ENCODE results near the gene DUSP1. TPM values are rescaled to one million over a fixed set of nuclear protein-coding genes. Genes with fewer than 3 reads are reported as not detected.
"Not testable (repeated sequence)": the region's sequence is repeated elsewhere in the genome, so short reads cannot be mapped to it uniquely, and the experiment has no call there.

DUSP1 gene
- total RNA-seq: 1,000 to 10,000 TPM in 1 of 2 donors, 100 to 1,000 TPM in 1; 445 to 1,411 TPM
- long read RNA-seq, donor 1, transcript DUSP1-201 (4 exons, 2,019 nt): major isoform, 227 of 298 reads
- long read RNA-seq, donor 1, partial matches to known transcripts: 19 of 298 reads
- long read RNA-seq, donor 1, other reads (novel, unspliced or antisense): 52 of 298 reads
- long read RNA-seq, donor 2, transcript DUSP1-201 (4 exons, 2,019 nt): major isoform, 254 of 457 reads
- long read RNA-seq, donor 2, partial matches to known transcripts: 70 of 457 reads
- long read RNA-seq, donor 2, other reads (novel, unspliced or antisense): 133 of 457 reads

- peak; percentile 100 for DNase-seq (ENCODE audit: low spot score)
- intact Hi-C loops (cut with DNase I): loop anchor here (5.0 to 10.0 kb wide), 3 partner anchors 101 to 164 kb away; no protein-coding TSS in a partner anchor
These were observed at the start of gene DUSP1 for GRCh38 chr5:172770675-172771438. TSS of gene DUSP1 (minus strand) at chr5:172771195. CDS start at chr5:172770952, 243 bp downstream.

DNA sequence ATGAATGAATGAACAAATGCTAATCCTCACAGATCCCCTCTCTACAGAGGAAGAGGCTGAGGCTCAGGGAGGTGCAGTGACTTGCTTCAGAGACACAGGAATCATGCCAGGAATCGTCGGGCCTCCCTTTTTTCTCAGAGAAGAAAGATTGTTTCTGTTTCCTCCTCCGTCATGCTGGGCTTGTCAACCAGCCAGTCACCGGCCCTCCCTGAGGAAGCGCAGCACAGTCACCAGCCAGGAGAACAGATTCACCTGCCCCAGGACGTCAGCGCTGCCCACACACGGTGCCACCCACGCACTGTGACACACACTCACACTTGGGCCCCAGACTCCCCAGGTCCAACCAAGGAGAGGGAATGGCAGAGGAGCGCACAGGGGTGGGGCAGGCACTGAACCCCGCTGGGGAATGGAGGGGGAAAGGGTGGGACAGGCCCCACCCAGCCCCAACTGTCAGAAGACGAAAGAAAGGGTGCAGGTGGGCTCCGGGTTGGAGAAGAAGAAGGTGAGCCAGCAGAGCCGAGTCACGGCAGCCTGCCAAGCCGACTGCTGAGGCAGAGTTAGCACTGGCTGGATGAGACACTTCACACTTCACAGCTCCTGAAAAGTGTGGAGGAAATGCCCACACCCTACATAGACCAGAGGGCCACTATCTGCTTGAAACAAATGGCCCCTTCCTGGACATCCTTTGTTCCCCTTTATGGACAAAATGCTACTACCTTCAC, 49.2 kb upstream of the DUSP1 start:
- intact Hi-C loops (cut with DNase I): no loop called here
- DNase-seq (ENCODE audit: low spot score): no peak

- DNase-seq (ENCODE audit: low spot score): no peak
- intact Hi-C loops (cut with DNase I): no loop called here
These were observed 48.6 kb upstream of the DUSP1 start for GRCh38 chr5:172819569-172819968.

GRCh38 chr5:172818081-172818480, 47.1 kb upstream of the DUSP1 start:
- intact Hi-C loops (cut with DNase I): no loop called here
- DNase-seq (ENCODE audit: low spot score): no peak

DNA sequence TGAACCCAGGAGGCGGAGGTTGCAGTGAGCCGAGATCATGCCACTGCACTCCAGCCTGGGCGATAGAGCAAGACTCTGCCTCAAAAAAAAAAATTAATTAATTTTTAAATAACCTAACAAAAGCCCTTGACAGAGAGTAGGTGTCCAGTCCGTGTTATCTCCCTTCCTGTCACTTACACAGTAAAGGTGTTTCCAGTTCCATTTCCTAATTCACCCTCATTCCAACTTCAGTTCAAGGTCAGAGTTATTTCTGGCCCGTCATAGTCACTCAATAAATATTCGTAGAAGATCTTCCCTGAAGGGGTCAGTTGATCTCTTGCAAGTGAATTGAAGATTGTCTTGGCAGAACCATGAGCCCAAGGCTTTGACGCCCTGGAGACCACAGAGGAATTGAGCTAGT, 46.7 kb upstream of the DUSP1 start:
- no peak for DNase-seq (ENCODE audit: low spot score)
- intact Hi-C loops (cut with DNase I): no loop called here

- intact Hi-C loops (cut with DNase I): no loop called here
These were observed 46.0 kb upstream of the DUSP1 start for GRCh38 chr5:172816925-172817562.

GRCh38 chr5:172815631-172816030, 44.6 kb upstream of the DUSP1 start:
- no peak for DNase-seq (ENCODE audit: low spot score)
- intact Hi-C loops (cut with DNase I): no loop called here

More at GRCh38 chr5:172816925-172817562, 46.0 kb upstream of the DUSP1 start:
- no peak for DNase-seq (ENCODE audit: low spot score)

DNA sequence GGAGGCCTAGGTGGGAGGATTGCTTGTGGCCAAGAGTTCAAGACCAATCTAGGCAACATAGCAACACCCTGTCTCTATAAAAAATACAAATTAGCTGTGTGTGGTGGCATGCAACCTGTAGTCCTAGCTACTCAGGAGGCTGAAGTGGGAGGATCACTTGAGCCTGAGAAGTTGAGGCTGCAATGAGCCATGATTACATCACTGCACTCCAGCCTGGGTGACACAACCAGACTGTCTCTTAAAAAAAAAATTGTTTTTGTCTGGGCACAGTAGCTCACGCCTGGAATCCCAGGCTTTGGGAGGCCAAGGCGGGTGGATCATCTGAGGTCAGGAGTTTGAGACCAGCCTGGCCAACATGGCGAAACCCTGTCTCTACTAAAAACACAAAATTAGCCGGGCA, 40.0 kb upstream of the DUSP1 start:
- intact Hi-C loops (cut with DNase I); DNase-seq (ENCODE audit: low spot score): not testable (repeated sequence)

- DNase-seq (ENCODE audit: low spot score): no peak
- intact Hi-C loops (cut with DNase I): no loop called here
These were observed 38.8 kb upstream of the DUSP1 start for GRCh38 chr5:172809774-172810173.

DNA sequence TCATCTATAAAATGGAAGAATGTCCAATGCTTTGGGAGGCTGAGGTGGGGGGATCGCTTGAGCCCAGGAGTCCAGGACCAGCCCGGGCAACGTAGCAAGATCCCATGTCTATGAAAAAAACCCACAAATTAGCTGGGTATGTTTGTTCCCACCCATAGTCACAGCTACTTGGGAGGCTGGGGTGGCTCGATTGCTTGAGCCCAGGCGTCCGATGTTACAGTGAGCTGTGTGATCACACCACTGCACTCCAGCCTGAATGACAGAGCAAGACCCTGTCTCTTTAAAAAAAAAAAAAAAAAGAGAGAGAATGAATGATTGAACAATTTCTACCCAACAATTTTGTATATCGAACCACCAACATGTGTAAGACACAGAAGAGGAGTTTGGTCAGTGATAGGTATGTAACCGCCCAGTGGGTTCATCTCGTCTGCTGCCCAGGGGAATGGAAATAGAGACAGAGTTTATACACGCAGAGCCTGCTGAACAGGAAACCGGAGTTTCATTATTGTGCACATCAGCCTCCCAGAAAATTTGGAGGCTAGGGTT, 36.8 kb upstream of the DUSP1 start:
- intact Hi-C loops (cut with DNase I): no loop called here
- no peak for DNase-seq (ENCODE audit: low spot score)

- DNase-seq (ENCODE audit: low spot score): peak; percentile 97
- intact Hi-C loops (cut with DNase I): no loop called here
These were observed 36.1 kb upstream of the DUSP1 start for GRCh38 chr5:172806897-172807672.

DNA sequence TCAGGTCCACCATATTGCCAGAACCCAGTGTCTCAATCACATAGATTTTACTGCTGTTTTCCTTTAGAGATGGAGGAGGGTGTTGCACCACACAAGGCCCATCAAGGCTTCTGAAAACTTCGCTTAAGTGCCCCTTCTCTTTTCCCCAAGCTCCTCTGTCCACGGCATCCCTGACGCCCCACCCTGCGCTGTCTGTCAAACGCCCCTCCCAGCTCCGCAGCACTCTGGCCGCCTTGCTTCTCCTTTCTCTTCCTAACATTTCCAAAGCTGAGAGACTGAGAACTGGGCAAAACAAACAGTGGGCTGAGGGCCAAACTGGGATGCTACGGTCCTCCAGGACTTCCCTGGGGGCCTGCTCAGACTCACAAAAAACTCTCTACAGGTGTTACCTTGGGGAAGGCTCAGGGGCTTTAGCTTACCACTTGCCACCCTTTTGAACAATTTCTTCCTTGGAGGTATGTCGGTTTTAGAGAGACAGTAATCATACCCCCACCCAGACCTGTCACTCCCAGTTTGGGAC, 34.8 kb upstream of the DUSP1 start:
- intact Hi-C loops (cut with DNase I): no loop called here
- no peak for DNase-seq (ENCODE audit: low spot score)

DNA sequence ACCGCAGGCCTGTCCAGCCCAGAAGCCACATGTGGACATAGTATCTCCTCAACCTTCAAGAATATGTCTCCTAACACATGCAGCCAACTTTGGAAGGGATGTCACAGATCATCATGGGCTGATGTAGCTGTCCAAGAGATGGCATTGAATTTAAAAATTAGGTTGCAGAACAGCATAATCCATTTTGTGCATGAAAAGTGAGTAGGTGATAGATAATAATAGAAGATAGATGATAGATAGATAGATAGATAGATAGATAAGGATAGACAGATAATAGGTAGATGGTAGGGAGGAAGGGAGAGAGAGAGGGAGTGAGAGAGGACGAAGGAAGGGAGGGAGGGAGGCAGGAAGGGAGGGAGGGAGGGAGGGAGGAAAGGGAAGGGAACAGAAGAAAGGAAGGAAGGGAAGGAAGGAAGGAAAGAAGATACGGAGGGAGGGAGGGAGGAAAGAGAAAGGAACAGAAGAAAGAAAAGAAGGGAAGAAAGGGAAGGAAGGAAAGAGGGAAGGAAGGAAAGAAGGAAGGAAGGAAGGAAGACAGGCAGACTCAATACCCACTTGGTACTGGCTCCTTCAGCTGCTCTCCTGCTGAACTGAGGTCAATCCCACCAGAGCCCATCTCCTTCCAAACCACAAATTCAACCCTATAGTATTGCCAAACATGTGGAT, 34.2 kb upstream of the DUSP1 start:
- intact Hi-C loops (cut with DNase I): no loop called here
- DNase-seq (ENCODE audit: low spot score): no peak

GRCh38 chr5:172802567-172803176, 31.7 kb upstream of the DUSP1 start:
- no peak for DNase-seq (ENCODE audit: low spot score)
- intact Hi-C loops (cut with DNase I): no loop called here

GRCh38 chr5:172802112-172802511, 31.1 kb upstream of the DUSP1 start:
- intact Hi-C loops (cut with DNase I): no loop called here
- no peak for DNase-seq (ENCODE audit: low spot score)

DNA sequence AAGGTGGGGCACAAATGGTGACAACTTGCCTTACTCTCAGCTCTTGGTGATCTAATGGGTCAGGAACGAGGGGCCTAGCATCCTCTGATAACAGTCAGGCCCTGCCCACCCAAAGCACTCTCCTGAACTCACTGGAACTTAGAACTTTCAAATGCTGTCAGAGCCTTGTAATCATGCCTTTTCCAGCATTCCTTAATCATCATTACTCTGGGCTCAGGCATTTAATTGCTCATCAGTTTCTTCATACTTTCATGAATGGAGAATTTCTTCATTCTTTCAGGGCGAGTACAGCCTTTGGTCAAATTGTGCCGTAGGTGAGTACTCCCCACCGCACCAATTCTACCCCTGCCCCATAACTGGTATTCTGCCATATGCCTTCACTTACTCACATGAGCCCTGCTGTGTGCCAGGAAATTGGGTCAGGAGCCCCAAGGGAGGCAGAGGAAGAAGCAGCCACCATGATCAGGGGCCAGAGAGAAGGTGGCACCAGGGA, 30.2 kb upstream of the DUSP1 start:
- intact Hi-C loops (cut with DNase I): no loop called here
- no peak for DNase-seq (ENCODE audit: low spot score)

DNA sequence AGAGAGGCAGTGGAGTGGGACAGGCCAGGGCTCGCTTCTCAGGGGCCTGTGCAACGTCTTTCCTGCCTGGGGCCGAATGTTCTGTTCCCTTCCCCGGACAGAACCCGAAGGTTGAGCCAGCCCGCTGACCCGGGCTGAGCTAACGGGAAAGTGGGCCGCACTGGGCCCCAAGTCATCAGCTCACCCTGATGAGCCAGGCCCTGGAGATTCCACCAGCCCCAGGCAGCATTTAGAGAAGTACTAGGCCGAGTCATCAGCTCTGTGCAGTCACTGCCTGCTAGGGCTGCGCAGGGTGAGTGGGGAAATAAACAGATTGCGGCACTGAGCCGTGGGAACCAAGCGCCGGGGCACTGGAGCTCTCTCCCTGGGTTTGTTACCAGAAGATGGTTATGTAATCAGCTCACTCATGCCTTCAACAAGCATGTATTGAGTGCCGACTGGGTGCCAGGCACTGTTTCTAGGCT, 29.1 kb upstream of the DUSP1 start:
- DNase-seq (ENCODE audit: low spot score): peak; percentile 95
- intact Hi-C loops (cut with DNase I): no loop called here
